DOHH2 (cell line): ENCODE data around the gene SWT1.

Experiments
- EZH2phosphoT487 ChIP-seq: fragments of 200-600 bp; sonication (generic); IDR thresholded peaks from 2 replicates; pipeline ENCODE4 v1.6.1; 2017; ENCODE audit warnings: borderline replicate concordance, mild to moderate bottlenecking, antibody characterized with exemption, low read length, moderate library complexity, mixed read lengths
- TF ChIP-seq, protein P1 (sequence below): fragments of 200-600 bp; sonication (generic); IDR thresholded peaks from one replicate; pipeline ENCODE4 v1.5.1; 2014; ENCODE audit warnings: antibody characterized with exemption, mild to moderate bottlenecking, low read depth, low read length; ENCODE audit not compliant: poor library complexity, severe bottlenecking

DNA sequence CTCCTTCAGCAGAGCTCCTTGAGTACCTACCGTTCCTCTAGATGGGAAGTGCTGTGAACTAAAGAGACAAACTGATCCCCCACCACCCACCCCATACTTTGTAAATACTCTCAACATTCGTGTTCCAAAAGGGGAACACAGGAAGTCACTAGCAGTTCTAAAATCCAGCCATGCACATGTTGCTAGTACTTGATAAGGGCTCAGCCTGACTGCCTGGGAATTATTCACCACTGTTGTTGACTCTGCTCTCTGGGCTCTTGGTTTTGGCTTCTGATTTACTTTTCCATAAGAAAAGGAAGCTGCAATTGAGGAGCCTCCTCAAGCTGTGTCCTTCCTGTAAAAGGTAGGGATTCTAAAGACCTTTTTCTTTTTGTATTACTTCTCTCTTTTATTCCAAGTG, 92.6 kb downstream of the SWT1 start:
- TF ChIP-seq, protein P1, sequence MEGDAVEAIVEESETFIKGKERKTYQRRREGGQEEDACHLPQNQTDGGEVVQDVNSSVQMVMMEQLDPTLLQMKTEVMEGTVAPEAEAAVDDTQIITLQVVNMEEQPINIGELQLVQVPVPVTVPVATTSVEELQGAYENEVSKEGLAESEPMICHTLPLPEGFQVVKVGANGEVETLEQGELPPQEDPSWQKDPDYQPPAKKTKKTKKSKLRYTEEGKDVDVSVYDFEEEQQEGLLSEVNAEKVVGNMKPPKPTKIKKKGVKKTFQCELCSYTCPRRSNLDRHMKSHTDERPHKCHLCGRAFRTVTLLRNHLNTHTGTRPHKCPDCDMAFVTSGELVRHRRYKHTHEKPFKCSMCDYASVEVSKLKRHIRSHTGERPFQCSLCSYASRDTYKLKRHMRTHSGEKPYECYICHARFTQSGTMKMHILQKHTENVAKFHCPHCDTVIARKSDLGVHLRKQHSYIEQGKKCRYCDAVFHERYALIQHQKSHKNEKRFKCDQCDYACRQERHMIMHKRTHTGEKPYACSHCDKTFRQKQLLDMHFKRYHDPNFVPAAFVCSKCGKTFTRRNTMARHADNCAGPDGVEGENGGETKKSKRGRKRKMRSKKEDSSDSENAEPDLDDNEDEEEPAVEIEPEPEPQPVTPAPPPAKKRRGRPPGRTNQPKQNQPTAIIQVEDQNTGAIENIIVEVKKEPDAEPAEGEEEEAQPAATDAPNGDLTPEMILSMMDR, result no peak
- no peak for TF ChIP-seq EZH2phosphoT487
